Breast epithelium (tissue), 4 donors: ENCODE measurements around the gene PBRM1. TPM values are rescaled to one million over a fixed set of nuclear protein-coding genes. Genes with fewer than 3 reads are reported as not detected.

ENCODE experiments used
- DNase-seq, 2 donors: peaks; one replicate each; pipeline ENCODE4 v3.0.0-alpha.2; 2019; ENCODE audit warnings: low spot score in 2 of 2
- H3K27ac ChIP-seq, 2 donors: fragments of 200-600 bp; sonication (generic) in 1 of 2; one replicate each; pipeline ENCODE4 v1.5.1; 2016 to 2019; ENCODE audit warnings: mild to moderate bottlenecking in 1 of 2
- H3K27me3 ChIP-seq, 2 donors: fragments of 200-600 bp; sonication (generic) in 1 of 2; one replicate each; pipeline versions ENCODE4 v1.5.1 to v1.6.0; 2017 to 2019; ENCODE audit warnings: control low read depth in 1 of 2, mild to moderate bottlenecking in 1 of 2
- H3K36me3 ChIP-seq: fragments of 200-600 bp; one replicate; pipeline ENCODE4 v1.5.1; 2019
- H3K4me1 ChIP-seq, 2 donors: fragments of 200-600 bp; sonication (generic); one replicate each; pipeline ENCODE4 v1.5.1; 2016 to 2019; ENCODE audit warnings: control low read depth in 1 of 2
- H3K4me3 ChIP-seq, 3 donors: fragments of 200-600 bp; sonication (generic); 1 replicate in 2 of 3; 2 replicates in 1 of 3; pipeline ENCODE4 v1.5.1; 2016 to 2019; ENCODE audit warnings: mild to moderate bottlenecking in 3 of 3, moderate library complexity in 2 of 3
- H3K9me3 ChIP-seq, 2 donors: fragments of 200-600 bp; sonication (generic) in 1 of 2; one replicate each; pipeline ENCODE4 v1.5.1; 2016 to 2019; ENCODE audit warnings: control low read depth in 1 of 2
- CTCF ChIP-seq, 3 donors: fragments of 450-650 bp; IDR thresholded peaks; one replicate each; pipeline ENCODE4 v1.5.1; 2016 to 2017; ENCODE audit warnings: antibody characterized with exemption in 3 of 3, mild to moderate bottlenecking in 3 of 3, moderate library complexity in 3 of 3
- POLR2A ChIP-seq: fragments of 450-650 bp; IDR thresholded peaks from one replicate; pipeline ENCODE4 v1.6.1; 2016; ENCODE audit warnings: antibody characterized with exemption, mild to moderate bottlenecking, moderate library complexity
- POLR2AphosphoS5 ChIP-seq, 3 donors: sonication (generic); formaldehyde crosslinking; IDR thresholded peaks; one replicate each; pipeline ENCODE4 v1.6.1; 2017; ENCODE audit warnings: antibody characterized with exemption in 3 of 3
- intact Hi-C: fragments of 100-400 bp; cut with DNase I; formaldehyde crosslinking; loops from one replicate; pipeline ENCODE4 v1.15.1; 2023; ENCODE audit warnings: low total_unique reads
- total RNA-seq, 3 donors: library from RNA; depleted of rRNA; stranded (reverse); fragments of >200 nt; gene quantifications; one replicate each; pipeline ENCODE4 v1.1.0, GENCODE V29; 2016

Gene PBRM1
- total RNA-seq, 3 donors from 2014 or later = 81.0 to 98.7 (median 98.6) TPM

- DNase-seq = no peak
These were observed 24.8 kb upstream of the PBRM1 start for GRCh38 chr3:52710512-52710911.

DNA sequence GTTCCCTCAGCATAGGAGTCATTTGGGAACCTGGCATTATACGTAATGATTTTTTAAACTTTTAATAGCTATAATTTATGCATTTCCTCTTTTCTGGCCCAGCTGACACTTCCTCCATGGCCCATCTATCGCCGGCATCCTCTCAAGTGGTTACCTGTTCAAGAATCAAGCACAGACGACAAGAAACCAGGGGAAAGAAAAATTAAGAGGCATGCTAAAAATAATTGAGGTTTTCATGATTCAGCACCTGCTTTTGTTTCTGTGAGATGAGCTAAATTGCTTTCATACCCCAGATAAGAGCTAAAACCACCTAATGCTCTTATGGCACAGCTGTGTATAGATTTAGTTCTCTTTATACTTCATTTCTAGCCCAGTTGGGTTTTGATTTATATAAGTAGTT, 21.9 kb upstream of the PBRM1 start:
- Histone ChIP-seq H3K4me3 (peak overlapping the region in 1 of 3 donors; percentile 93), H3K27me3 (no peaks in the 10 kb centered on the region), H3K4me1 (peaks cover 0 to 24% of the 10 kb centered on the region in 2 donors), H3K36me3 (no peaks in the 10 kb centered on the region), H3K9me3 (no peaks in the 10 kb centered on the region), H3K27ac (peak overlapping the region in 1 of 2 donors; percentile 25)
- intact Hi-C loops = loop anchor here (10.0 kb wide), 1 partner anchor 173 kb away; the partner anchor contains the start of genes NT5DC2 and UQCC5
- no peak for TF ChIP-seq CTCF (IDR thresholded peaks at IDR 0.05)
- no peak for TF ChIP-seq POLR2A
- TF ChIP-seq POLR2AphosphoS5 (IDR thresholded peaks at IDR 0.05) = no peak
- no peak for DNase-seq

More at GRCh38 chr3:52710512-52710911, 24.8 kb upstream of the PBRM1 start:
- Histone ChIP-seq H3K4me3 (no peak overlapping the region), H3K27ac (no peak overlapping the region), H3K9me3 (no peaks in the 10 kb centered on the region), H3K36me3 (no peaks in the 10 kb centered on the region), H3K4me1 (peaks cover 0 to 15% of the 10 kb centered on the region in 2 donors), H3K27me3 (no peaks in the 10 kb centered on the region)
- TF ChIP-seq POLR2AphosphoS5 (IDR thresholded peaks at IDR 0.05) = no peak
- TF ChIP-seq CTCF (IDR thresholded peaks at IDR 0.05) = no peak
- no peak for TF ChIP-seq POLR2A
- intact Hi-C loops = no loop called here

DNA sequence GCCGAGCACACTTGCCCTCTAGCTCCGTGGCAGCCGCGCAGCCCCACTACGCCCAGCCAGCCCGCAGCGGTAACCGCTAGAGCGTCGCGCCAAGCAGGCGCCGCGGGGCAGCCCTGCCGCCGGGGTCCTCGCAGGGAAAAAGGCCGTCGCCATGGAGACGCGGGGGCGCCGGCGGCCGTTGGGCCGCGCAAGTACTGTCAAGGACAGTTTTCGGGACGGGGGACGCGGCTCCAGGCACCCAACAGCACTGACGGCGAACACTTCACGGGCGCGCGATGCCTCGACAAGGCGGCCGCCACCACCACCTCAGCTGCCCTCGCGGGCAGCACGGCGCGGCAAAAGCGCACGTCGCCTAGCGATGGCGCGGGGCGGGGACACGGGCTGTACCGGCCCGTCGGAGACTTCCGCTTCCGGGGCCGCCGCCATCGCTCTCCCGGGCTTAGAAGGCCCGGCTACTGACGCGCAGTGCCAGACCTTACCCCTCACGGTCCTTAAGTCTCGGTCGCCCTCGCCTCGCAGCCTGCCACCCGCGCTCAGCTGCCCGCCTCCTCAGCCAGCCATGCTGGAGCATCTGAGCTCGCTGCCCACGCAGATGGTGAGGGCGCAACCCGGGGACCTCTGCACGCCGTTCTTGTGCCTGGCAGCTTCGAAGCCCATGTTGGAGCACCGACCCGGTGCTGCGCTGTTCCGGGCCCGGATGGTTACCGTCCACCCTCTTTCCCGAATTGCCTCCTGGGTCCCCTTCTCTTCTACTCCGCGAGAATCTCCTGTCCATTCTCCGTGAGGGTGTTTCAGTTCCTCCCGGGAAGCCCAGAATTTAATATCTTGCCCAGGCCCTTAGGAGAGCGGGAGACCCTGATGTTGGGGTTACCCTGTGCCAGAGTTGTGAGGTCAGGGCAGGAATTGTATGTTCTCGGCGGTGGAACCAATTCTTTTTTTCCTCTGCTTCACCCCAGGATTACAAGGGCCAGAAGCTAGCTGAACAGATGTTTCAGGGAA, 20.3 kb upstream of the PBRM1 start, which contains the start of the genes GLT8D1 and SPCS1:
TSS of gene GLT8D1 (minus strand) at position 104 of the 999 bp plus-strand sequence. CDS start 5,331 bp downstream, outside the sequence.
TSS of gene SPCS1 (plus strand) at position 419 of the 999 bp plus-strand sequence. CDS start at position 560, 141 bp downstream.
- Histone ChIP-seq H3K27ac (peak within 1 kb of the TSS; percentile 85 to 97), H3K4me1 (peaks cover 0 to 24% of the 10 kb centered on the region in 2 donors), H3K9me3 (no peaks in the 10 kb centered on the region), H3K4me3 (peak within 1 kb of the TSS; percentile 79 to 99 (median 93)), H3K27me3 (no peaks in the 10 kb centered on the region), H3K36me3 (no peaks in the 10 kb centered on the region)
- peak; percentile 72 to 78 for DNase-seq
- TF ChIP-seq POLR2A = peak; percentile 50
- no peak for TF ChIP-seq CTCF (IDR thresholded peaks at IDR 0.05)
- TF ChIP-seq POLR2AphosphoS5 (IDR thresholded peaks at IDR 0.05) = peak in 2 of 3 donors; percentile 67 to 79
- intact Hi-C loops = loop anchor here (10.0 kb wide), 1 partner anchor 171 kb away; the partner anchor contains the start of genes NT5DC2 and UQCC5

- peak in 1 of 2 donors; percentile 56 for DNase-seq
- H3K36me3 ChIP-seq = no peaks in the 10 kb centered on the region
- peak overlapping the region; percentile 79 to 99 (median 93) for H3K4me3 ChIP-seq
- H3K27me3 ChIP-seq = no peaks in the 10 kb centered on the region
- H3K4me1 ChIP-seq = peaks cover 0 to 24% of the 10 kb centered on the region in 2 donors
- TF ChIP-seq CTCF (IDR thresholded peaks at IDR 0.05) (no peak), POLR2AphosphoS5 (IDR thresholded peaks at IDR 0.05) (peak in 1 of 3 donors; percentile 68), POLR2A (no peak)
- intact Hi-C loops = loop anchor here (10.0 kb wide), 1 partner anchor 171 kb away; the partner anchor contains the start of genes NT5DC2 and UQCC5
- H3K27ac ChIP-seq = peak overlapping the region; percentile 85 to 97
- no peaks in the 10 kb centered on the region for H3K9me3 ChIP-seq
These were observed 19.6 kb upstream of the PBRM1 start for GRCh38 chr3:52705438-52705687.
